GM12878 (cell line): Measurements from ENCODE around the gene RAB28. TPM values are rescaled to one million over a fixed set of nuclear protein-coding genes. Genes with fewer than 3 reads are reported as not detected.

Experiments used
- ATAC-seq: fragments of 200-7000 bp; cut with Tn5 transposase; 3 replicates; pipeline ENCODE4 v1.9.1; 2020; ENCODE audit warnings: mild to moderate bottlenecking, moderate library complexity
- BruUV-seq: library from RNA; stranded (reverse); fragments of 400-500 nt; replicated peaks from 2 replicates; lab custom pipeline; 2021; lab: Mats Ljungman, UMichigan
- CTCF ChIA-PET: fragments of 300-600 bp; sonication (Branson Sonifier 250); formaldehyde crosslinking; extraction: SDS; loops from one replicate; lab custom pipeline; 2021; ENCODE audit warnings: inconsistent platforms; lab: Yijun Ruan, JAX
- POLR2A ChIA-PET: fragments of 350-600 bp; formaldehyde crosslinking; extraction: SDS; loops from one replicate; lab custom pipeline; 2021; ENCODE audit warnings: inconsistent platforms; lab: Charles Lee
- RAD21 ChIA-PET: fragments of 300-600 bp; sonication (Branson Sonifier 250); formaldehyde crosslinking; loops from one replicate; lab custom pipeline; 2023; ENCODE audit warnings: antibody characterized with exemption; ENCODE audit not compliant: unreplicated experiment; lab: Charles Lee
- SMC1A ChIA-PET: fragments of 300-600 bp; sonication (Branson Sonifier 250); formaldehyde crosslinking; loops from one replicate; lab custom pipeline; 2023; ENCODE audit not compliant: unreplicated experiment, uncharacterized antibody; lab: Charles Lee
- DNase-seq: peaks from one replicate; pipeline ENCODE4 v3.0.0-alpha.2; 2011; ENCODE audit warnings: low read depth, low spot score
- FAIRE-seq: peaks from 3 replicates; lab custom pipeline; 2011; peaks lifted over from hg19 to GRCh38; lab: Jason Lieb, UNC
- H2AFZ ChIP-seq: 2 replicates; pipeline ENCODE4 v1.6.0; 2011; ENCODE audit warnings: low read depth, low read length, control low read depth; ENCODE audit not compliant: control insufficient read depth
- H3K27ac ChIP-seq: 2 replicates; pipeline ENCODE4 v1.5.1; 2011; ENCODE audit warnings: control low read depth; ENCODE audit not compliant: control insufficient read depth, insufficient read depth
- H3K27me3 ChIP-seq, 2 experiments: replicated peaks in 1 of 2; 2 replicates each; pipeline versions ENCODE4 v1.6.0 to v1.6.1; 2011; ENCODE audit warnings: low read length in 1 of 2; ENCODE audit not compliant: control insufficient read depth in 2 of 2, insufficient read depth in 2 of 2
- H3K36me3 ChIP-seq, 2 experiments: 2 replicates each; pipeline ENCODE4 v1.5.1; 2011; ENCODE audit warnings: low read length in 1 of 2; ENCODE audit not compliant: control insufficient read depth in 2 of 2, insufficient read depth in 2 of 2
- H3K4me1 ChIP-seq: 2 replicates; pipeline ENCODE4 v1.6.1; 2011; ENCODE audit warnings: mild to moderate bottlenecking, low read length, moderate library complexity, mixed read lengths; ENCODE audit not compliant: control insufficient read depth, insufficient read depth
- H3K4me2 ChIP-seq: 2 replicates; pipeline ENCODE4 v1.6.0; 2011; ENCODE audit warnings: control low read depth; ENCODE audit not compliant: control insufficient read depth, insufficient read depth
- H3K4me3 ChIP-seq: fragments of 200-600 bp; sonication (generic); 2 replicates; pipeline ENCODE4 v1.5.1; 2016
- H3K79me2 ChIP-seq: 2 replicates; pipeline ENCODE4 v1.6.0; 2011; ENCODE audit warnings: low read length; ENCODE audit not compliant: control insufficient read depth, insufficient read depth
- H3K9ac ChIP-seq: 2 replicates; pipeline ENCODE4 v1.8.0; 2011; ENCODE audit warnings: low read length, control low read depth, mixed read lengths; ENCODE audit not compliant: control insufficient read depth, insufficient read depth
- H3K9me3 ChIP-seq: replicated peaks from 3 replicates; pipeline ENCODE4 v1.5.1; 2011; ENCODE audit warnings: mild to moderate bottlenecking, low read length; ENCODE audit not compliant: control insufficient read depth, insufficient read depth
- H4K20me1 ChIP-seq: 2 replicates; pipeline ENCODE4 v1.6.0; 2011; ENCODE audit not compliant: control insufficient read depth, insufficient read depth
- E2F8 ChIP-seq: fragments of 450-650 bp; IDR thresholded peaks from 2 replicates; pipeline ENCODE4 v1.6.1; 2018; ENCODE audit warnings: mild to moderate bottlenecking, low read depth, moderate library complexity; ENCODE audit not compliant: partially characterized antibody
- E4F1 ChIP-seq: fragments of 450-650 bp; IDR thresholded peaks from 2 replicates; pipeline ENCODE4 v1.6.1; 2018; ENCODE audit warnings: borderline replicate concordance, mild to moderate bottlenecking; ENCODE audit not compliant: partially characterized antibody
- EP300 ChIP-seq, 2 experiments: fragments of 150-350 bp in 1 of 2; IDR thresholded peaks; 2 replicates each; pipeline ENCODE4 v1.6.1; 2011 to 2012; ENCODE audit warnings: low read depth in 2 of 2, low read length in 2 of 2, borderline replicate concordance in 1 of 2, improper control_type of control experiment in 1 of 2, inconsistent platforms in 1 of 2; ENCODE audit not compliant: control insufficient read depth in 1 of 2
- IKZF2 ChIP-seq, 2 experiments: fragments of 450-650 bp; IDR thresholded peaks; 2 replicates each; pipeline ENCODE4 v1.6.1; 2017; ENCODE audit warnings: mild to moderate bottlenecking in 2 of 2, moderate library complexity in 2 of 2
- IRF3 ChIP-seq: fragments of 450-650 bp; IDR thresholded peaks from 2 replicates; pipeline ENCODE4 v1.6.1; 2014; ENCODE audit warnings: mild to moderate bottlenecking
- JUND ChIP-seq: IDR thresholded peaks from 2 replicates; pipeline ENCODE4 v1.6.1; 2012; ENCODE audit warnings: low read depth, mild to moderate bottlenecking, low read length, improper control_type of control experiment, moderate library complexity
- MYC ChIP-seq: IDR thresholded peaks from 2 replicates; pipeline ENCODE4 v1.6.1; 2011; ENCODE audit warnings: mild to moderate bottlenecking, low read length, moderate library complexity, inconsistent platforms; ENCODE audit not compliant: insufficient read depth, insufficient replicate concordance, insufficient read length, severe bottlenecking
- NFXL1 ChIP-seq: fragments of 450-650 bp; IDR thresholded peaks from 2 replicates; pipeline ENCODE4 v1.6.1; 2017; ENCODE audit warnings: antibody characterized with exemption, mild to moderate bottlenecking, borderline replicate concordance
- RCOR1 ChIP-seq: conservative IDR thresholded peaks from 2 replicates; pipeline ENCODE4 v1.6.1; 2012; ENCODE audit warnings: low read depth, low read length, improper control_type of control experiment
- RELA ChIP-seq: fragments of 450-650 bp; IDR thresholded peaks from 2 replicates; pipeline ENCODE4 v1.8.0; 2014; ENCODE audit warnings: borderline replicate concordance; ENCODE audit not compliant: partially characterized antibody
- SIX5 ChIP-seq: IDR thresholded peaks from 2 replicates; pipeline ENCODE4 v1.6.1; 2011; ENCODE audit warnings: mild to moderate bottlenecking, low read depth, low read length, moderate library complexity; ENCODE audit not compliant: severe bottlenecking
- SRF ChIP-seq, 2 experiments: IDR thresholded peaks; 2 replicates each; pipeline ENCODE4 v1.6.1; 2011; ENCODE audit warnings: low read depth in 2 of 2, low read length in 2 of 2, mild to moderate bottlenecking in 1 of 2, moderate library complexity in 1 of 2
- STAT3 ChIP-seq: IDR thresholded peaks from 2 replicates; pipeline ENCODE4 v1.6.1; 2011; ENCODE audit warnings: low read depth, low read length, improper control_type of control experiment
- SUZ12 ChIP-seq: fragments of 200-600 bp; sonication (generic); IDR thresholded peaks from one replicate; pipeline ENCODE4 v1.6.1; 2018; ENCODE audit warnings: antibody characterized with exemption, mild to moderate bottlenecking; ENCODE audit not compliant: unreplicated experiment
- TBL1XR1 ChIP-seq: IDR thresholded peaks from 2 replicates; pipeline ENCODE4 v1.6.1; 2012; ENCODE audit warnings: low read depth, low read length, improper control_type of control experiment
- ZNF217 ChIP-seq: fragments of 450-650 bp; IDR thresholded peaks from 2 replicates; pipeline ENCODE4 v1.6.1; 2017; ENCODE audit warnings: antibody characterized with exemption, mild to moderate bottlenecking
- WGBS: methylation state at CpG from one replicate; pipeline ENCODE4 v1.1.6; 2016; ENCODE audit warnings: low lambda C conversion rate; ENCODE audit not compliant: insufficient replicate concordance, insufficient coverage; ENCODE audit errors: missing lambda C conversion rate; 5-methylcytosine and 5-hydroxymethylcytosine counted together
- in situ Hi-C: fragments of 300-500 bp; cut with MboI; formaldehyde crosslinking; loops from 9 replicates; pipeline ENCODE4 v1.14.3; 2018; ENCODE audit warnings: mixed read lengths
- intact Hi-C: fragments of 100-400 bp; cut with micrococcal nuclease; formaldehyde crosslinking; loops from one replicate; pipeline ENCODE4 v1.14.2; 2022; ENCODE audit not compliant: unreplicated experiment
- polyA plus RNA-seq, 11 experiments: library from polyadenylated mRNA; depleted of rRNA in 4 of 11; unstranded in 6 of 11; stranded (reverse) in 5 of 11; fragments of >200 nt; fragmentation: Nextera tagmentation in 4 of 11; fragmentation: Illumina TruSeq in 1 of 11; extraction: Ambion mirVana in 4 of 11; extraction: Trizol in 1 of 11; gene quantifications; 1 replicate in 1 of 11; 2 replicates in 10 of 11; pipeline versions ENCODE4 v1.2.1 to v1.2.3, GENCODE V29; 2011 to 2016; ENCODE audit warnings: inconsistent platforms in 2 of 11, missing spikeins in 2 of 11, low read depth in 1 of 11
- total RNA-seq, 4 experiments: library from RNA; depleted of rRNA in 3 of 4; stranded (reverse); fragments of >200 nt in 3 of 4; fragmentation: Illumina TruSeq in 1 of 4; extraction: Trizol in 1 of 4; gene quantifications; 2 replicates each; pipeline versions ENCODE4 v1.2.1 to v1.2.3, GENCODE V29; 2013 to 2021

The RAB28 gene
- total and polyA plus RNA-seq, 10 of the 15 experiments (the other 5 are each of a cell fraction or from before 2014, with no cell fraction given): 5.8 to 29.3 (median 16.9) TPM

DNA sequence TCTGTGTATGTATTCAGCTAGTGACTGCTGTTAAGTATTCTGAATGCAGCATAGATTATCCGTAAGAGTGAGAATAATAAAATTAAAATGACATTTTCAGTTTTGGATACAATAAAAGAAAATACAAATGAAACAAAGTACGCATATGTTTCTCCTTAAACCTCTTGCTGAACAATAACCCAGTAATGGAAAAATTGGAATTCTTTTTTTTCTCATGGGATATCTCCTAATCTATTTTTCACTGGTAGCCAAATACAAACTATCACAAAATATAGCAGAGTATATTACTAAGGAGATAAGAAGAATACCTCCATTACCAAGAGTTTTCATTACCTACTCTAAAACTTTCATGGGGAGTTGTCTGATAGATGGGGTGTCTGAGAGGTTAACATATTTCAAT, 6.0 kb downstream of the RAB28 start:
- no peak overlapping the region for H3K9ac ChIP-seq
- in situ Hi-C loops (no loop called here), intact Hi-C loops (loop anchor here (5.0 kb wide), 1 partner anchor 101 kb away; no protein-coding TSS in a partner anchor)
- TF ChIP-seq RELA: no peak
- TF ChIP-seq IKZF2 (IDR thresholded peaks at IDR 0.05): no peak
- no peak for TF ChIP-seq ZNF217
- no peak for TF ChIP-seq E2F8
- no peak for TF ChIP-seq JUND
- no peak for TF ChIP-seq IRF3
- TF ChIP-seq RCOR1: no peak
- no peak for TF ChIP-seq EP300 (IDR thresholded peaks at IDR 0.05; ENCODE audit: borderline replicate concordance in 1 of 2, control insufficient read depth in 1 of 2, low read depth in 2 of 2, low read length in 2 of 2)
- TF ChIP-seq MYC: no peak
- no peak for TF ChIP-seq SIX5
- TF ChIP-seq TBL1XR1: no peak
- TF ChIP-seq SUZ12: no peak
- TF ChIP-seq NFXL1: no peak
- TF ChIP-seq SRF (IDR thresholded peaks at IDR 0.05; ENCODE audit: low read depth in 2 of 2, low read length in 2 of 2): no peak
- no peak for TF ChIP-seq STAT3
- no peak for TF ChIP-seq E4F1
- ATAC-seq (no peak), DNase-seq (no peak), FAIRE-seq (no peak)
- peaks cover 8% of the 10 kb centered on the region for H3K79me2 ChIP-seq
- H3K9me3 ChIP-seq: no peaks in the 10 kb centered on the region
- no peak overlapping the region for H2AFZ ChIP-seq
- H3K4me3 ChIP-seq: no peak overlapping the region
- ChIA-PET SMC1A (interaction anchor here (1.5 kb wide), 1 partner anchor 64 kb away, joined by 3 read pairs; no protein-coding TSS in a partner anchor), POLR2A (no interaction called here), RAD21 (no interaction called here), CTCF (interaction anchor here (1.0 to 1.6 kb wide), 4 partner anchors 8 to 46 kb away, joined by 3 to 4 read pairs (median 3); no protein-coding TSS in a partner anchor)
- H4K20me1 ChIP-seq: no peaks in the 10 kb centered on the region
- no peak overlapping the region for H3K4me2 ChIP-seq
- no peaks in the 10 kb centered on the region for H3K27me3 ChIP-seq
- no peak overlapping the region for H3K27ac ChIP-seq
- 97% methylated on average over 2 of the region's 2 CpGs for WGBS
- no peaks in the 10 kb centered on the region for H3K4me1 ChIP-seq
- H3K36me3 ChIP-seq: no peaks in the 10 kb centered on the region
- BruUV-seq: no TSS peak
